Ascending aorta (tissue), 2 donors: ENCODE data around the gene VPS37C. TPM values are rescaled to one million over a fixed set of nuclear protein-coding genes. Genes with fewer than 3 reads are reported as not detected.

Experiments used
- DNase-seq, 2 donors: peaks; one replicate each; pipeline ENCODE4 v3.0.0-alpha.2; 2019; ENCODE audit warnings: low spot score in 2 of 2
- H3K27ac ChIP-seq, 2 donors: fragments of 200-600 bp; sonication (generic); one replicate each; pipeline ENCODE4 v1.5.1; 2016 to 2017; ENCODE audit warnings: mild to moderate bottlenecking in 1 of 2
- H3K27me3 ChIP-seq: fragments of 200-600 bp; sonication (generic); one replicate; pipeline ENCODE4 v1.5.1; 2017
- H3K36me3 ChIP-seq, 2 donors: fragments of 200-600 bp; sonication (generic); one replicate each; pipeline ENCODE4 v1.5.1; 2016
- H3K4me1 ChIP-seq, 2 donors: fragments of 200-600 bp; sonication (generic); one replicate each; pipeline ENCODE4 v1.5.1; 2016 to 2017; ENCODE audit warnings: mild to moderate bottlenecking in 1 of 2
- H3K4me3 ChIP-seq, 2 donors: fragments of 200-600 bp; sonication (generic); one replicate each; pipeline ENCODE4 v1.5.1; 2016 to 2017; ENCODE audit warnings: mild to moderate bottlenecking in 1 of 2
- H3K9me3 ChIP-seq, 2 donors: fragments of 200-600 bp; sonication (generic); one replicate each; pipeline ENCODE4 v1.5.1; 2016
- CTCF ChIP-seq, 3 experiments: fragments of 200-600 bp in 2 of 3; fragments of 450-650 bp in 1 of 3; sonication (generic) in 2 of 3; IDR thresholded peaks; one replicate each; pipeline ENCODE4 v1.5.1; 2016 to 2019; ENCODE audit warnings: antibody characterized with exemption in 3 of 3, mild to moderate bottlenecking in 1 of 3, moderate library complexity in 1 of 3
- intact Hi-C: fragments of 100-400 bp; cut with DNase I; formaldehyde crosslinking; loops from one replicate; pipeline ENCODE4 v1.15.1; 2023
- total RNA-seq: library from RNA; depleted of rRNA; stranded (reverse); fragments of >200 nt; gene quantifications from one replicate; pipeline ENCODE4 v1.1.0, GENCODE V29; 2016

The VPS37C gene
- total RNA-seq, 1 donor from 2014 or later, result 25.8 TPM

- Histone ChIP-seq H3K36me3 (no peaks in the 10 kb centered on the region), H3K4me3 (no peak overlapping the region), H3K27ac (no peak overlapping the region), H3K9me3 (no peaks in the 10 kb centered on the region), H3K27me3 (no peaks in the 10 kb centered on the region), H3K4me1 (no peaks in the 10 kb centered on the region)
- TF ChIP-seq CTCF (IDR thresholded peaks at IDR 0.05), result no peak
- intact Hi-C loops, result no loop called here
- DNase-seq, result no peak
Measured at GRCh38 chr11:61087426-61088119, 73.7 kb downstream of the VPS37C start.

- no peaks in the 10 kb centered on the region for H3K9me3 ChIP-seq
- no peaks in the 10 kb centered on the region for H3K4me1 ChIP-seq
- TF ChIP-seq CTCF (IDR thresholded peaks at IDR 0.05), result no peak
- no peaks in the 10 kb centered on the region for H3K36me3 ChIP-seq
- DNase-seq, result no peak
- no peak overlapping the region for H3K27ac ChIP-seq
- intact Hi-C loops, result no loop called here
- H3K27me3 ChIP-seq, result no peaks in the 10 kb centered on the region
- H3K4me3 ChIP-seq, result no peak overlapping the region
Measured at GRCh38 chr11:61083601-61084147, 77.6 kb downstream of the VPS37C start.

- intact Hi-C loops, result no loop called here
- H3K27ac ChIP-seq, result no peak overlapping the region
- no peaks in the 10 kb centered on the region for H3K27me3 ChIP-seq
- DNase-seq, result no peak
- H3K36me3 ChIP-seq, result no peaks in the 10 kb centered on the region
- no peaks in the 10 kb centered on the region for H3K9me3 ChIP-seq
- no peaks in the 10 kb centered on the region for H3K4me1 ChIP-seq
- TF ChIP-seq CTCF (IDR thresholded peaks at IDR 0.05), result no peak
- no peak overlapping the region for H3K4me3 ChIP-seq
Measured at GRCh38 chr11:61082931-61083531, 78.2 kb downstream of the VPS37C start.

GRCh38 chr11:61082062-61082870, 79.0 kb downstream of the VPS37C start:
- no peak overlapping the region for H3K27ac ChIP-seq
- no peak overlapping the region for H3K4me3 ChIP-seq
- no peaks in the 10 kb centered on the region for H3K4me1 ChIP-seq
- no peak for TF ChIP-seq CTCF (IDR thresholded peaks at IDR 0.05)
- H3K9me3 ChIP-seq, result no peaks in the 10 kb centered on the region
- no peak for DNase-seq
- H3K36me3 ChIP-seq, result no peaks in the 10 kb centered on the region
- H3K27me3 ChIP-seq, result no peaks in the 10 kb centered on the region
- intact Hi-C loops, result no loop called here

GRCh38 chr11:61080986-61081590, 80.1 kb downstream of the VPS37C start:
- H3K36me3 ChIP-seq, result no peaks in the 10 kb centered on the region
- H3K9me3 ChIP-seq, result no peaks in the 10 kb centered on the region
- DNase-seq, result no peak
- H3K27me3 ChIP-seq, result no peaks in the 10 kb centered on the region
- TF ChIP-seq CTCF (IDR thresholded peaks at IDR 0.05), result no peak
- no peak overlapping the region for H3K27ac ChIP-seq
- no peak overlapping the region for H3K4me3 ChIP-seq
- intact Hi-C loops, result no loop called here
- no peaks in the 10 kb centered on the region for H3K4me1 ChIP-seq
